NK-92 (cell line): ENCODE data around the gene GPRIN2.

ENCODE experiments used
- DNase-seq: peaks from one replicate; lab custom pipeline; 2025; ENCODE audit not compliant: unreplicated experiment; lab: John Stamatoyannopoulos, UW

GPRIN2 gene

GRCh38 chr10:46549171-46550075 lies 7.0 kb downstream of the GPRIN2 start:
- DNase-seq, result no peak

DNA sequence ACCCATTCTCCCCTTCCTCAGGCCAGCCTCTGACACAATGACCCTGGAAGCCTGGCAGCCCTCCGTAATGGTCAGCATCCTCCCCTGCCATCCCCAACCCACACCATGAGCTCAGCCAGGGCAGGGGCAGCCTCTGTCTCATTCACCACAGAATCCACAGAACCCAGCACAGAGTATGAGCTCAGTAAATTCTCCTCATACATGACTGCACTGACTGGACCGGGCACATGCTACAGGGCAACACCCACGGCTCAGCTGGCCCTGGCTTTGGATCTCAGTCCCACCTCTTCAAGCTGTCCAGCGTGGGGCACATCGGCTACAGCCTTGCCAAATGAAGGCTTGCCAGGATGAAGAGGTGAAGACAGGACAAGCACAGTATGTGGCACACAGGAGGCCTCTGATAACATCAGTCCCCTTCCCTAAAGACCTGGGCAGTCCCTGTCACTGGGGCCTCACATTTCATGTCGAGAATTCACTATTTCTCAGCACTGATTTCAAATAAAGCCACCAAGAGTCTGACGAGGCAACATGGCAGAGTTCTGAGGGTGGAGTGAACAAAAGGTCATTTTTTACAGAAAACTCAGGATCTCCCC lies 7.9 kb downstream of the GPRIN2 start:
- DNase-seq, result no peak

GRCh38 chr10:46547541-46548497 lies 8.6 kb downstream of the GPRIN2 start:
- DNase-seq, result no peak

- DNase-seq, result no peak
Observed at GRCh38 chr10:46546591-46547540, 9.6 kb downstream of the GPRIN2 start.

GRCh38 chr10:46545861-46546590 lies 10.4 kb downstream of the GPRIN2 start:
- no peak for DNase-seq

DNA sequence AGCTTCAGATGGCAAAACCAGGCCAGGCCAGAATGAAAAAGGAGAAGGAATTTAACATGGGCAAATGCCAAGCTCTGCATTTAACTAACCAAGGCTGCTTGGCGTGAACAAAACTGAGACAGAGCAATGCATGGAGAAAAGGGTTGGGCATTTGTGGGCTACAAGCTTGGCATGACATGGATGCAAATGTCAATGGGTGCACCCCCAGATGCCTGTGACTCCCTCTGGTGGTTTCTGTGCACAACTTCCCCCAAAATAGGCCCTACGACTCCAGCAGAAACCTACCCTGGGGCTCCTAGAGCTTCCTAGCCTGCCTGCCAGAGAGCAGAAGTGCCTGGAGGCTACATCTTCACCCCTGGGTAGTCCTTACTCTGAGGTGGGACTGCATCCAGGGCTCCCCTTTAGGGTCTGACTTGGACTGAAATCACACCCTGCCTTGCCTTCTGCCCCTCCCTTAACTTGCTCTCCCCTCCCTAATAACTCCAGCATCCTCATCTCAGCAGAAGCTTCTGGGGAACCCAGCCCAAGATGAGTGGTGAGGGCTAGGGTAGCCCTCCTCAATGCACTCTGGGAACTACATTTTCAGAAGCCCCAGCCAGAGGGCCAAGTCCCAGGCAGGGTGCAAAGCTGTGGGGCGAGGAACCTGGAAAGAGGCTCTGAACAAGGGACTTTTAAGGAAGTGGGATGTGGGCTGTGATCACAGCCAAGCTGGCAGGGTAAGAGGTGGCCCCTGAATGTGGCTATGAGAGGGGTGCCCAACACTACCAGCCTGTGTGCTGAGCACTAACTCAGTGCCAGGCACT lies 11.3 kb downstream of the GPRIN2 start:
- DNase-seq, result no peak

GRCh38 chr10:46543466-46544377 lies 12.7 kb downstream of the GPRIN2 start:
- DNase-seq, result no peak

DNA sequence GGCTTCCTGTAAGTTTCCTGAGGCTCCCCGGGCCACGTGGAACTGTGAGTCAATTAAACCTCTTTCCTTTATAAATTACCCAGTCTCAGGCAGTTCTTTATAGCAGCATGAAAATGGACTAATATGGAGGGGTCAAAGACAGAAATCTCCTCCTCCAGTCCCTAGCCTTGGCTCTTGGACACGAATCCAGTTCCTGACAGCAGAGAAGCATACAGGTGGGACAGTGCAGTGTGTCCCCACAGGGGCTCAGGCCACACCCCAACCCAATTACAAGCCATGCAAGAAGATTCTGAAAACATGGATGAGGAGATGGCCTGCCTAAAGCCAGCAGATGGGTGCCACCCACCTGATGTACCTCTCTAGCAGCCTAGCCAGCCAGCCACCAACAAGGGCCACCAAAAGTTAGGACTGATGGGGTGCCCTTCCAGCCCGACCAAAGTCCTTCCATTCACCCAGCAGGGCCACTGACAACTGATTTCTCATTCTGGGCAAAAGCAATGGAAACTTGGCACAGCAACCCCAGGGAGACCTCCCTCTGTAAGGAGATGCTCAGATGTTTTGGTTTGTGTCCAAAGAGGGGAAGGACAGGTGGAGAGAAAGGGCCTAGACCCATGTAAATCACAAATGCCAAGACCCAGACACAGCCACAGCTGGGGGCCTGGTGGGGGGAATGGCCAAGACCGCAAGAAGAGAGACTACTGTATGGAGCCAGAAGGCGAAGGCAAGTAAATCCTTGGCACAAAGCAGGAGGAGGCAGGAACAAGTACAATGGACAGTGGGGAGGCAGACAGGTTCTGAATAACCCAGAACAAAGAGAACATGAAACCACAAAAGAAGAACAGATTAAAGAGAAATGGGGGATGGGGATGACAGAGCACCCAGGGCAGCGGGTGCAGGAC lies 13.6 kb downstream of the GPRIN2 start:
- no peak for DNase-seq

GRCh38 chr10:46541735-46542566 lies 14.5 kb downstream of the GPRIN2 start:
- DNase-seq, result no peak

DNA sequence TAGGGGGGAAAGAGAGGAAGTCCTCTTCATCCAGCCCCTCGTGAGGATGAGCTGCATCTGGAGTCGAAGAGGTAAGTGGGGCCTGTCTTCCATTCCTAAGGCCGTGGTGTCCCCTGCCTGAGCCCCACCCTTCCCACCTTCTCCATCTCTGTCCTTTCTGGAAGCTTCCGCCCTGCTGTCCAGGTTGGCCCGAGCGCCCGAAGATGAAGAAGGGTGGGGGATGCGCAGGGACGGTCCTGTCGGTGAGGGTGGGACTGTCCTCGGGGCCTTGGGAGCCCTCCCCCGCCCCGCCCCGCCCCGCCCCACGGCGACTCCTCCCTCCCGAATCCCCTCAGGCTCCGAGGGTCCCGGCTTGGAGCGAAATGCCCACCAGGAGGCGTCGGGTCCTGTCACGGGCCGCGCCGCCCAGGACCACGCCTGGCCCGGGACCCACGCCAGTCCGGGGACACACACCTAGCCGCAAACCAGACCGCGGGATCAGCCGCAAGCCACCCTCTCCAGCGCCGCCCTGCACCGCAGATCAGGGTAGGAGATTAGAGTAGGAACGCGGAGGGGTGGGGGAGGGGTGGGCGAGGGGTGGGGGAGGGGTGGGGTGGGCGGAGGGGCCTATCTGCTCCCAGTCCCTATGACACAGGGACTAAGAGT lies 15.3 kb downstream of the GPRIN2 start:
- DNase-seq, result no peak

GRCh38 chr10:46540412-46541016 lies 15.9 kb downstream of the GPRIN2 start:
- DNase-seq, result no peak

DNA sequence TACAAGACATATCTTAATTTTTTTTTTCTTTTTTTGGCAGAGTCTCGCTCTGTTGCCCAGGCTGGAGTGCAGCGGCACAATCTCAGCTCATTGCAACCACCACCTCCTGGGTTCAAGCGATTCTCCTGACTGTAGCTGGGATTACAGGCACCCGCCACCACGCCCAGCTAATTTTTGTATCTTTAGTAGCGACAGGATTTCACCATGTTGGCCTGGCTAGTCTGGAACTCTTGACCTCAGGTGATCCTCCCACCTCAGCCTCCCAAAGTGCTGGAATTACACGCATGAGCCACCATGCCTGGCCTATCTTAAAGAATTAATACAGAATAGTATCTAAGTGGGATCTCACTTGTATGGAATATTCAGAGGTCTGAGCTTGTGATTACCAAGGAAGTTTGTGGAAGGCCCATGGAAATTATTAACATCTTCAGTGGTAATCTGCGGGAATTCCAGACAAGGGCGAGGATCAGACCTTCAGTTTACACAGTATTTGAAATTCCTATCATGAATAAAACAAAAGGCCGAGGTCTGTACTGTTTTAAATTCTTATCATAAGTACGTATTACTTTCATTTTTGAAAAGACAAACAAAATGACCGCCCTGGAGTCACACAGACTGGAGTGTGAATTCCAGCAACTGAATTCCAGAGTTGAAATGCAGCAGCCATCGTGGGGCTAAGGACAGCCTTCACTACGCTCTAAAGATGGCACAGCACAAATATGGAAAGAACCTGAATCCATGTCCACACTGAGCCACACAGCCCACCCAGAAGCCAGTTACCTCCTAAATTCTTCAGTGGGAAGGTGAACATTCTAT lies 16.7 kb downstream of the GPRIN2 start:
- DNase-seq, result no peak

GRCh38 chr10:46538717-46539426 lies 17.6 kb downstream of the GPRIN2 start:
- no peak for DNase-seq
